ENCODE measurements around the gene SYNGR1.

The SYNGR1 gene

DNA sequence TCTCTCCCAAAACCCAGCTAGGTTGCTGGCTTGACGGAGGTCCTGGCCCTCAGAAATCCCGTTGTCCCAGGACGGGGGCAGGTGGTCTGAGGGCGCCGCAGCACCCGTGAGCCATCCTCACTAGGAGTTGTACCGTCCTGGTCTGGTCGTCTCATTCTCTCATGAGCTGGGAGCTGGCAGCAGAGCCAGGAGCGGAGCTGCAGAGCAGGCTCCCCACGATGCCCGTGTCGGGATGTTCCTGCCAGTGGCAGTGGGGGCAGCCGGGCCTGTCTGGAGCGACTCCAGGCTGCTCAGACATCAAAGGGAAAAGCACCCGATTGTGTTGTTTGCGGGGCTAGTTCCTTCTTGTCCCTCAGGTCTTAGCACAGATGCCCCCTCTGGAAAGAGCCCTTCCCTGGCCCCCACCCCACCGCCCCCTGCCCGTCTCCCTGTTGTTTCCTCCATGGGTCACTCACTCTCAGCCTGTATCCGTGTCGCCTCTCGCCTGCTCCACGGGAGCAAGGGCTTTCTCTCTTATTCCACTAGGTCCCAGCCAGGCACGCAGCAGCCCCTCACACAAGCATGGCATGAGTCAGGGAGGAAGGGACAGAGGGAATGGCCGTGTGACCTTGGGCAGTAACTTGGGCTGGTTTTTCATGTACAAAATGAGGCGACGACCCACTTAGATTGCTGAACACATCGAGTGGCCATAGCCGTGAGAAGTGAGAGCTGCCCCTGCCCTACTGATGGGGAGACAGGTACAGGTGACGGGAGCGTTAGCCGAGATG is 83.9 kb downstream of the SYNGR1 start:
- no peak for DNase-seq

DNA sequence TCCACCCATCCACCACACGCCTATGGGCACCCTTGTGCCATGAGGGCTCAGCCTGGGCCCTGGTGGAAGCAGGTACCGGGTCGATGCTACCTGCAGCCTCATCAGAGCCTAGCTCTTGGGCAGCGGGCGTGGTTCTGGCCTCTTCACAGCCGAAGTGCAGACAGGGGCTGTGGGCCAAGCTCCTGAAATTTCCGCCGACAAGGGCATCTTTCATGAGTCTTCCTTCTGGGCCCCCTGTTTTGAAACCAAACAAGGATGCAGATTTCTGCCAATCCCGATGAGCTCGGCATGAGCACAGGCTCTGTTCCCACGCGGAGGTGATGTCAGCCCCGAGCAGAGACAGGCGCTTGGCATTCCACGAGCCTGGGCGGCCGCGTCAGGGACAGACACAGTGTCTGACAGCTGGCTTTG is 84.5 kb downstream of the SYNGR1 start:
- no peak for DNase-seq

DNA sequence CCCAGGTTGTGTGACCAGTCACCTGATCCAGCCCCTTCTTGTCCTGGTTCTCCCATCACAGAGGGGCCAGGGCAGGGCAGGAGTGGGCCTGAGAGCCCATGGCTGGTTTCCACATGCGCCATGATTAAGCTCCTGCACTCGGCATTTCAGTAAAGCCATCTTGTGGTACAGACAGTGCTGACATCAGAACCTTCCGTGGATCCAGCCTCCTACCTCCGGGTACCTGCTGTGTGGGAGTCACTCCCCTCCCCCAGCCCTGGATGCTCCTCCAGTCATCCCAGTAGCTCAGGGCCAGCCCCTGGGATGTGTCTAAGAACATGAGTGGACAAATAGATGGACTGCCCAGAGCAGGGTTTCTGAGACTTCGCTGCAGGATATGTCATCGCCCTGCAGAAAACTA is 84.9 kb downstream of the SYNGR1 start:
- DNase-seq, result no peak
